ENCODE measurements around the gene BCR.

Gene BCR

DNA sequence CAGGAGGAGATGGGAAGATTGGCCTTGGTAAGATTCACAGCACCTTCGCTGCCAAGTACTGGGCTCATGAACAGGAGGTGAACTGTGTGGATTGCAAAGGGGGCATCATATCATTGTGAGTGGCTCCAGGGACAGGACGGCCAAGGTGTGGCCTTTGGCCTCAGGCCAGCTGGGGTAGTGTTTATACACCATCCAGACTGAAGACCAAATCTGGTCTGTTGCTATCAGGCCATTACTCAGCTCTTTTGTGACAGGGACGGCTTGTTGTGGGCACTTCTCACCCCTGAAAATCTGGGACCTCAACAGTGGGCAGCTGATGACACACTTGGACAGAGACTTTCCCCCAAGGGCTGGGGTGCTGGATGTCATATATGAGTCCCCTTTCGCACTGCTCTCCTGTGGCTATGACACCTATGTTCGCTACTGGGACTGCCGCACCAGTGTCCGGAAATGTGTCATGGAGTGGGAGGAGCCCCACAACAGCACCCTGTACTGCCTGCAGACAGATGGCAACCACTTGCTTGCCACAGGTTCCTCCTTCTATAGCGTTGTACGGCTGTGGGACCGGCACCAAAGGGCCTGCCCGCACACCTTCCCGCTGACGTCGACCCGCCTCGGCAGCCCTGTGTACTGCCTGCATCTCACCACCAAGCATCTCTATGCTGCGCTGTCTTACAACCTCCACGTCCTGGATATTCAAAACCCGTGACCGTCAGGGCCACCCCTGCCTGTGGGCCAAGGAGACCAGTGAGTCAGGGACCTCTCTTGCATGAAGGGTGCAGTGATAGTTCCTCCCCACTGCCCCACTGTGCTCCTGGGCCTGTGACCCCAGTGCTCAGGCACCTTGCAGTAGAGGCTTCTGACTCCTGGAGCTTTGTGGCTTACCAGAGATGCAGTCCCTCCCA is 83.6 kb downstream of the BCR start:
- TF ChIP-seq, protein P1, sequence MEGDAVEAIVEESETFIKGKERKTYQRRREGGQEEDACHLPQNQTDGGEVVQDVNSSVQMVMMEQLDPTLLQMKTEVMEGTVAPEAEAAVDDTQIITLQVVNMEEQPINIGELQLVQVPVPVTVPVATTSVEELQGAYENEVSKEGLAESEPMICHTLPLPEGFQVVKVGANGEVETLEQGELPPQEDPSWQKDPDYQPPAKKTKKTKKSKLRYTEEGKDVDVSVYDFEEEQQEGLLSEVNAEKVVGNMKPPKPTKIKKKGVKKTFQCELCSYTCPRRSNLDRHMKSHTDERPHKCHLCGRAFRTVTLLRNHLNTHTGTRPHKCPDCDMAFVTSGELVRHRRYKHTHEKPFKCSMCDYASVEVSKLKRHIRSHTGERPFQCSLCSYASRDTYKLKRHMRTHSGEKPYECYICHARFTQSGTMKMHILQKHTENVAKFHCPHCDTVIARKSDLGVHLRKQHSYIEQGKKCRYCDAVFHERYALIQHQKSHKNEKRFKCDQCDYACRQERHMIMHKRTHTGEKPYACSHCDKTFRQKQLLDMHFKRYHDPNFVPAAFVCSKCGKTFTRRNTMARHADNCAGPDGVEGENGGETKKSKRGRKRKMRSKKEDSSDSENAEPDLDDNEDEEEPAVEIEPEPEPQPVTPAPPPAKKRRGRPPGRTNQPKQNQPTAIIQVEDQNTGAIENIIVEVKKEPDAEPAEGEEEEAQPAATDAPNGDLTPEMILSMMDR (IDR thresholded peaks at IDR 0.05; ENCODE audit: extremely low read depth, missing control alignments) = no peak
- DNase-seq (ENCODE audit: low spot score) = no peak

DNA sequence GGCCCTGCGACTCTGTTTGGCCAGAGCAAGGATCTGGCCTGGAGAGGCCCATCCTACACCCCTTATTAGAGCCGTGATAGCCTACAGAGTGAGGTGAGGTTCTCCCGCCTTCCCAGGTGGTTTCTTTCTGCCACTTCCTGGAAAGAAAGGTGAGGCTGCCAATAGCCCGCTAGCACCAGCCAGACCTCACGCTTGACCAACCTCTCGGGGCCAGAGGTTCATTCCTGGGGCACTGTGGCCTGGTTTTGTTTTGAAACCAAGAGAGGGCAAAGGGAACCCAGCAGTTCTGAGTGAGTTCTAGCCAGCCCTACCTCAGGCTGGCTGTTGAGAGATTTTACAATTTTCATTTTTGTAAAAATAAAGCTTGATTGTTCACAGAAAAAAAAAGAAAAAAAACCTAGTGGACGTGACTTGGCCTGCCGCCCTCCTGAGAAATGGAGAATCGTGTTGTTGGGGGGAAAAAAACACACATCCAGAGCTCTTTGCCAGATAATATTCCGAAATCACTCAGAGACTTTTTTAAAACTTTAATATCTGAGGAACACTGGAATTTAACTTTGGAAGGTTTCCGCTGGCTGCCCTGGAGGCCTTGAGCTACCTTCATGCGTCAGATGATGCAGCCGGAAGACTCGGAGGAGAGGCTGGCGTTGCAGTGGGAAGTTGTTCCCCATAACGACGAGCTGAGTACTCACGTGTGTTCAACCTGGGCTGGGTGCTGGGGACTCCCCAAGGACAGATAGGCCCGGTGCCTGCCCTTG is 84.5 kb downstream of the BCR start:
- no peak for DNase-seq (ENCODE audit: low spot score)

GRCh38 chr22:23265368-23265700 is 85.0 kb downstream of the BCR start:
- TF ChIP-seq, protein P1 (IDR thresholded peaks at IDR 0.05; ENCODE audit: extremely low read depth, missing control alignments) = no peak
- DNase-seq (ENCODE audit: low spot score) = no peak

More for the DNA sequence above, 84.5 kb downstream of the BCR start:
- TF ChIP-seq, protein P1 (IDR thresholded peaks at IDR 0.05; ENCODE audit: extremely low read depth, missing control alignments) = no peak

DNA sequence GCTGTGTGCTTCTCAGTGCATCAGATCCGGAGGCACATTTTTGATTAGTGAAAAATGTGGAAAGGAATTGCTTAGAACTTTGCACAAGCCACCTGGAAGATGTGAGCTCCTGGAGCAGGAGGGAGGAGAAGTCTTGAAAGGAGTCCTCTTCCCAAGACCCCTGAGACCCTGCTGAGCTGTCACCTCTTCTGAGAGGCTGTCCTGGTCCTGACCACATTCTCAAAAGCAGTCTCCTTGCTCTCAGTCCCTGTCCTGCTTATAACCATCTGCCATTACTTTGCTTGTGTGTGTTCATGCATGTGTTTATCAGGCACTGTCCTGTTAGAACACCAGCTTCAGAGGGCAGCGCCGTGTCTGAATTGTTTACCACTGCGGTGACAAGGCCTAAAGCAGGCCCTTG is 86.5 kb downstream of the BCR start:
- TF ChIP-seq, protein P1 (IDR thresholded peaks at IDR 0.05; ENCODE audit: extremely low read depth, missing control alignments) = no peak
- no peak for DNase-seq (ENCODE audit: low spot score)

GRCh38 chr22:23267226-23268043 is 87.1 kb downstream of the BCR start:
- TF ChIP-seq, protein P1 (IDR thresholded peaks at IDR 0.05; ENCODE audit: extremely low read depth, missing control alignments) = no peak
- DNase-seq (ENCODE audit: low spot score) = no peak

DNA sequence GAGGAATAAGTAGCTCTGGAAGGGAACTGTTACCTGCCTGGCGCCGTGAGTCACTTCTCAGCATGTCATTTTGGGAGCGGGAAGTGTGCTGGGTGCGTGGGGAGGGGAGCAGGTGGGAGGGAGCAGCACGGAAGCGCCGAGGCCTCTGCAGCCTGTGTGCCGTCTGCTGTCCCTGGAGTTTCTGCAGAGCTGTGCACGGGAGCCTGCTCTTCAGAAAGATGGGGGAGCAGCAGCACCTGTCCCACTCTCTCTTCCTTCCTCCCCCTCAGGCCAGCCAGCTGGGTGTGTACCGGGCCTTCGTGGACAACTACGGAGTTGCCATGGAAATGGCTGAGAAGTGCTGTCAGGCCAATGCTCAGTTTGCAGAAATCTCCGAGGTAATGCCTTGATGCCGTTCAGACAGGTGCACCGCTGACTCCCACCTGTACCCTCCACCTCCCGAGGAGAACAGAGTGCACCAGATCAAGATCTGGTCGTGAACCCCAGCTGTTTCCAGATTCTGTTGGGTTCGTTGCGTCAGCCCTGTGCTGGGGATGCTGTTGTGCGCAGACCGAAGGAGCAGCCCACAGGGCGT is 87.9 kb downstream of the BCR start:
- TF ChIP-seq, protein P1 (IDR thresholded peaks at IDR 0.05; ENCODE audit: extremely low read depth, missing control alignments) = no peak

More for the DNA sequence above, 87.9 kb downstream of the BCR start:
- no peak for DNase-seq (ENCODE audit: low spot score)

Measured in GM20000 (cell line).